SK-N-SH treated with all-trans-retinoic acid at 6 μM for 48 hours (cell line): Measurements from ENCODE around the gene XIAP.

Experiments used
- ATAC-seq: fragments of 200-7000 bp; cut with Tn5 transposase; 3 replicates; pipeline ENCODE4 v1.9.1; 2020; ENCODE audit warnings: mild to moderate bottlenecking, moderate library complexity
- ARNTL ChIP-seq: fragments of 450-650 bp; formaldehyde crosslinking; IDR thresholded peaks from 2 replicates; pipeline ENCODE4 v1.5.0; 2020; ENCODE audit warnings: low read depth, mild to moderate bottlenecking, moderate library complexity, borderline replicate concordance
- BACH2 ChIP-seq: fragments of 250-450 bp; sonication (Bioruptor Pico); IDR thresholded peaks from 2 replicates; pipeline ENCODE4 v1.9.0; 2021; ENCODE audit warnings: mild to moderate bottlenecking, borderline replicate concordance
- CSDC2 ChIP-seq: fragments of 250-450 bp; sonication (Bioruptor Pico); IDR thresholded peaks from 2 replicates; pipeline ENCODE4 v1.5.0; 2020; ENCODE audit warnings: mild to moderate bottlenecking, moderate library complexity
- ESRRG ChIP-seq: fragments of 250-450 bp; sonication (Bioruptor Pico); IDR thresholded peaks from 2 replicates; pipeline ENCODE4 v1.6.1; 2021; ENCODE audit warnings: mild to moderate bottlenecking
- GLIS3 ChIP-seq: fragments of 250-450 bp; sonication (Bioruptor Pico); IDR thresholded peaks from 2 replicates; pipeline ENCODE4 v1.5.0; 2020; ENCODE audit warnings: mild to moderate bottlenecking, moderate library complexity
- ISL1 ChIP-seq: fragments of 250-450 bp; sonication (Bioruptor Pico); IDR thresholded peaks from 2 replicates; pipeline ENCODE4 v2.1.2; 2022; ENCODE audit warnings: mild to moderate bottlenecking, moderate library complexity
- OSR1 ChIP-seq: fragments of 250-450 bp; sonication (Bioruptor Pico); IDR thresholded peaks from 2 replicates; pipeline ENCODE4 v1.8.0; 2022; ENCODE audit warnings: moderate library complexity, mild to moderate bottlenecking, inconsistent platforms
- PPARA ChIP-seq: fragments of 250-450 bp; sonication (Bioruptor Pico); IDR thresholded peaks from 2 replicates; pipeline ENCODE4 v1.5.0; 2020; ENCODE audit warnings: mild to moderate bottlenecking, borderline replicate concordance
- RARB ChIP-seq: fragments of 250-450 bp; sonication (Bioruptor Pico); IDR thresholded peaks from 2 replicates; pipeline ENCODE4 v1.8.0; 2021; ENCODE audit warnings: mild to moderate bottlenecking, moderate library complexity
- SNAI2 ChIP-seq: fragments of 250-450 bp; sonication (Bioruptor Pico); IDR thresholded peaks from 2 replicates; pipeline ENCODE4 v1.5.0; 2020; ENCODE audit warnings: mild to moderate bottlenecking, moderate library complexity
- TCF4 ChIP-seq: fragments of 250-450 bp; sonication (Bioruptor Pico); IDR thresholded peaks from 2 replicates; pipeline ENCODE4 v1.8.0; 2021; ENCODE audit warnings: mild to moderate bottlenecking, moderate library complexity, borderline replicate concordance
- ZC3H10 ChIP-seq: fragments of 250-450 bp; sonication (Bioruptor Pico); IDR thresholded peaks from 2 replicates; pipeline ENCODE4 v1.5.1; 2021; ENCODE audit warnings: mild to moderate bottlenecking, moderate library complexity
- ZFP3 ChIP-seq: fragments of 250-450 bp; sonication (Bioruptor Pico); IDR thresholded peaks from 2 replicates; pipeline ENCODE4 v1.5.0; 2020; ENCODE audit warnings: mild to moderate bottlenecking, moderate library complexity
- ZFP30 ChIP-seq: fragments of 450-650 bp; formaldehyde crosslinking; IDR thresholded peaks from 2 replicates; pipeline ENCODE4 v1.5.0; 2022; ENCODE audit warnings: mild to moderate bottlenecking, moderate library complexity
- ZNF565 ChIP-seq: fragments of 450-650 bp; formaldehyde crosslinking; conservative IDR thresholded peaks from 2 replicates; pipeline ENCODE4 v1.5.0; 2020; ENCODE audit warnings: low read depth, mild to moderate bottlenecking, moderate library complexity
- ZNF70 ChIP-seq: fragments of 450-650 bp; formaldehyde crosslinking; IDR thresholded peaks from 2 replicates; pipeline ENCODE4 v1.5.0; 2020; ENCODE audit warnings: mild to moderate bottlenecking, moderate library complexity
- ZNF8 ChIP-seq: fragments of 450-650 bp; formaldehyde crosslinking; IDR thresholded peaks from 2 replicates; pipeline ENCODE4 v1.5.0; 2020; ENCODE audit warnings: mild to moderate bottlenecking, moderate library complexity
- TF ChIP-seq, protein P1 (sequence below): fragments of 250-450 bp; sonication (Bioruptor Pico); IDR thresholded peaks from 2 replicates; pipeline ENCODE4 v1.8.0; 2021; ENCODE audit warnings: low read depth, mild to moderate bottlenecking, moderate library complexity, borderline replicate concordance
- TF ChIP-seq, protein P2 (sequence below): fragments of 250-450 bp; sonication (Bioruptor Pico); IDR thresholded peaks from 2 replicates; pipeline ENCODE4 v1.8.0; 2020; ENCODE audit warnings: mild to moderate bottlenecking, moderate library complexity, borderline replicate concordance
- TF ChIP-seq, protein P3 (sequence below): fragments of 250-450 bp; sonication (Bioruptor Pico); IDR thresholded peaks from 2 replicates; pipeline ENCODE4 v1.5.0; 2020; ENCODE audit warnings: mild to moderate bottlenecking, moderate library complexity
- TF ChIP-seq, protein P4 (sequence below): fragments of 250-450 bp; sonication (Bioruptor Pico); IDR thresholded peaks from 2 replicates; pipeline ENCODE4 v1.5.1; 2020; ENCODE audit warnings: low read depth, mild to moderate bottlenecking, moderate library complexity

The XIAP gene

GRCh38 chrX:123822965-123823364, 36.9 kb upstream of the XIAP start:
- no peak for ATAC-seq
- no peak for TF ChIP-seq OSR1
- TF ChIP-seq ZNF8 (CRISPR knock-in tag), result no peak
- TF ChIP-seq RARB (CRISPR knock-in tag), result no peak
- TF ChIP-seq ESRRG (CRISPR knock-in tag), result no peak
- TF ChIP-seq, protein P1, sequence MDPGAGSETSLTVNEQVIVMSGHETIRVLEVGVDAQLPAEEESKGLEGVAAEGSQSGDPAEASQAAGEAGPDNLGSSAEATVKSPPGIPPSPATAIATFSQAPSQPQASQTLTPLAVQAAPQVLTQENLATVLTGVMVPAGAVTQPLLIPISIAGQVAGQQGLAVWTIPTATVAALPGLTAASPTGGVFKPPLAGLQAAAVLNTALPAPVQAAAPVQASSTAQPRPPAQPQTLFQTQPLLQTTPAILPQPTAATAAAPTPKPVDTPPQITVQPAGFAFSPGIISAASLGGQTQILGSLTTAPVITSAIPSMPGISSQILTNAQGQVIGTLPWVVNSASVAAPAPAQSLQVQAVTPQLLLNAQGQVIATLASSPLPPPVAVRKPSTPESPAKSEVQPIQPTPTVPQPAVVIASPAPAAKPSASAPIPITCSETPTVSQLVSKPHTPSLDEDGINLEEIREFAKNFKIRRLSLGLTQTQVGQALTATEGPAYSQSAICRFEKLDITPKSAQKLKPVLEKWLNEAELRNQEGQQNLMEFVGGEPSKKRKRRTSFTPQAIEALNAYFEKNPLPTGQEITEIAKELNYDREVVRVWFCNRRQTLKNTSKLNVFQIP (CRISPR knock-in tag), result no peak
- TF ChIP-seq ZNF70 (CRISPR knock-in tag), result no peak
- no peak for TF ChIP-seq CSDC2 (CRISPR knock-in tag)
- no peak for TF ChIP-seq SNAI2 (CRISPR knock-in tag)
- TF ChIP-seq ZFP30 (CRISPR knock-in tag), result no peak
- no peak for TF ChIP-seq ARNTL (CRISPR knock-in tag)
- TF ChIP-seq TCF4 (CRISPR knock-in tag), result no peak
- TF ChIP-seq, protein P2, sequence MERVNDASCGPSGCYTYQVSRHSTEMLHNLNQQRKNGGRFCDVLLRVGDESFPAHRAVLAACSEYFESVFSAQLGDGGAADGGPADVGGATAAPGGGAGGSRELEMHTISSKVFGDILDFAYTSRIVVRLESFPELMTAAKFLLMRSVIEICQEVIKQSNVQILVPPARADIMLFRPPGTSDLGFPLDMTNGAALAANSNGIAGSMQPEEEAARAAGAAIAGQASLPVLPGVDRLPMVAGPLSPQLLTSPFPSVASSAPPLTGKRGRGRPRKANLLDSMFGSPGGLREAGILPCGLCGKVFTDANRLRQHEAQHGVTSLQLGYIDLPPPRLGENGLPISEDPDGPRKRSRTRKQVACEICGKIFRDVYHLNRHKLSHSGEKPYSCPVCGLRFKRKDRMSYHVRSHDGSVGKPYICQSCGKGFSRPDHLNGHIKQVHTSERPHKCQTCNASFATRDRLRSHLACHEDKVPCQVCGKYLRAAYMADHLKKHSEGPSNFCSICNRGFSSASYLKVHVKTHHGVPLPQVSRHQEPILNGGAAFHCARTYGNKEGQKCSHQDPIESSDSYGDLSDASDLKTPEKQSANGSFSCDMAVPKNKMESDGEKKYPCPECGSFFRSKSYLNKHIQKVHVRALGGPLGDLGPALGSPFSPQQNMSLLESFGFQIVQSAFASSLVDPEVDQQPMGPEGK, result no peak

- no peak for ATAC-seq
- TF ChIP-seq ARNTL (CRISPR knock-in tag) (no peak), BACH2 (CRISPR knock-in tag) (no peak), ZFP3 (CRISPR knock-in tag) (no peak), ZNF565 (no peak), PPARA (no peak), ZFP30 (CRISPR knock-in tag) (no peak), ISL1 (no peak)
- TF ChIP-seq, protein P3, sequence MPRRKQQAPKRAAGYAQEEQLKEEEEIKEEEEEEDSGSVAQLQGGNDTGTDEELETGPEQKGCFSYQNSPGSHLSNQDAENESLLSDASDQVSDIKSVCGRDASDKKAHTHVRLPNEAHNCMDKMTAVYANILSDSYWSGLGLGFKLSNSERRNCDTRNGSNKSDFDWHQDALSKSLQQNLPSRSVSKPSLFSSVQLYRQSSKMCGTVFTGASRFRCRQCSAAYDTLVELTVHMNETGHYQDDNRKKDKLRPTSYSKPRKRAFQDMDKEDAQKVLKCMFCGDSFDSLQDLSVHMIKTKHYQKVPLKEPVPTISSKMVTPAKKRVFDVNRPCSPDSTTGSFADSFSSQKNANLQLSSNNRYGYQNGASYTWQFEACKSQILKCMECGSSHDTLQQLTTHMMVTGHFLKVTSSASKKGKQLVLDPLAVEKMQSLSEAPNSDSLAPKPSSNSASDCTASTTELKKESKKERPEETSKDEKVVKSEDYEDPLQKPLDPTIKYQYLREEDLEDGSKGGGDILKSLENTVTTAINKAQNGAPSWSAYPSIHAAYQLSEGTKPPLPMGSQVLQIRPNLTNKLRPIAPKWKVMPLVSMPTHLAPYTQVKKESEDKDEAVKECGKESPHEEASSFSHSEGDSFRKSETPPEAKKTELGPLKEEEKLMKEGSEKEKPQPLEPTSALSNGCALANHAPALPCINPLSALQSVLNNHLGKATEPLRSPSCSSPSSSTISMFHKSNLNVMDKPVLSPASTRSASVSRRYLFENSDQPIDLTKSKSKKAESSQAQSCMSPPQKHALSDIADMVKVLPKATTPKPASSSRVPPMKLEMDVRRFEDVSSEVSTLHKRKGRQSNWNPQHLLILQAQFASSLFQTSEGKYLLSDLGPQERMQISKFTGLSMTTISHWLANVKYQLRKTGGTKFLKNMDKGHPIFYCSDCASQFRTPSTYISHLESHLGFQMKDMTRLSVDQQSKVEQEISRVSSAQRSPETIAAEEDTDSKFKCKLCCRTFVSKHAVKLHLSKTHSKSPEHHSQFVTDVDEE, result no peak
- TF ChIP-seq, protein P2, result no peak
- TF ChIP-seq, protein P1 (CRISPR knock-in tag), result no peak
- TF ChIP-seq, protein P4, sequence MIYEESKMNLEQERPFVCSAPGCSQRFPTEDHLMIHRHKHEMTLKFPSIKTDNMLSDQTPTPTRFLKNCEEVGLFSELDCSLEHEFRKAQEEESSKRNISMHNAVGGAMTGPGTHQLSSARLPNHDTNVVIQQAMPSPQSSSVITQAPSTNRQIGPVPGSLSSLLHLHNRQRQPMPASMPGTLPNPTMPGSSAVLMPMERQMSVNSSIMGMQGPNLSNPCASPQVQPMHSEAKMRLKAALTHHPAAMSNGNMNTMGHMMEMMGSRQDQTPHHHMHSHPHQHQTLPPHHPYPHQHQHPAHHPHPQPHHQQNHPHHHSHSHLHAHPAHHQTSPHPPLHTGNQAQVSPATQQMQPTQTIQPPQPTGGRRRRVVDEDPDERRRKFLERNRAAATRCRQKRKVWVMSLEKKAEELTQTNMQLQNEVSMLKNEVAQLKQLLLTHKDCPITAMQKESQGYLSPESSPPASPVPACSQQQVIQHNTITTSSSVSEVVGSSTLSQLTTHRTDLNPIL (CRISPR knock-in tag), result no peak
Observed at GRCh38 chrX:123830309-123830708, 29.5 kb upstream of the XIAP start.

GRCh38 chrX:123833387-123833786, 26.5 kb upstream of the XIAP start:
- peak; percentile 94 for ATAC-seq
- no peak for TF ChIP-seq BACH2 (CRISPR knock-in tag)
- TF ChIP-seq ZNF70 (CRISPR knock-in tag), result no peak
- TF ChIP-seq SNAI2 (CRISPR knock-in tag), result no peak
- TF ChIP-seq CSDC2 (CRISPR knock-in tag), result no peak
- no peak for TF ChIP-seq ZNF565
- TF ChIP-seq, protein P2, result no peak
- no peak for TF ChIP-seq ESRRG (CRISPR knock-in tag)
- no peak for TF ChIP-seq TCF4 (CRISPR knock-in tag)
- no peak for TF ChIP-seq ZC3H10 (CRISPR knock-in tag)
- TF ChIP-seq ISL1, result no peak
- TF ChIP-seq, protein P3, result no peak
- TF ChIP-seq GLIS3 (CRISPR knock-in tag), result no peak
- no peak for TF ChIP-seq ARNTL (CRISPR knock-in tag)
